K562 (cell line): ENCODE measurements around the gene CRHR1. TPM values are rescaled to one million over a fixed set of nuclear protein-coding genes. Genes with fewer than 3 reads are reported as not detected.
A peak's percentile ranks its signal among the peaks of the same experiment; 100 is the strongest.

ENCODE experiments used
- CHD4 ChIP-seq: fragments of 200-600 bp; sonication (generic); IDR thresholded peaks from 3 replicates; pipeline ENCODE4 v1.6.1; 2012; ENCODE audit warnings: low read depth, mild to moderate bottlenecking, mixed read lengths, low read length, inconsistent platforms; ENCODE audit not compliant: insufficient read depth, insufficient replicate concordance, poor library complexity, severe bottlenecking
- CXXC5 ChIP-seq: fragments of 250-450 bp; sonication (Bioruptor Pico); IDR thresholded peaks from 2 replicates; pipeline ENCODE4 v1.8.0; 2022; ENCODE audit warnings: inconsistent platforms, mild to moderate bottlenecking, moderate library complexity
- EP400 ChIP-seq: fragments of 450-650 bp; IDR thresholded peaks from 2 replicates; pipeline ENCODE4 v1.6.1; 2017; ENCODE audit warnings: antibody characterized with exemption, mild to moderate bottlenecking, moderate library complexity
- ETV1 ChIP-seq: fragments of 450-650 bp; conservative IDR thresholded peaks from 2 replicates; pipeline ENCODE4 v1.6.1; 2016; ENCODE audit warnings: missing genetic modification characterization, control low read depth, low read depth, missing compliant biosample characterization
- NELFE ChIP-seq: IDR thresholded peaks from 2 replicates; pipeline ENCODE4 v1.6.1; 2011; ENCODE audit warnings: mild to moderate bottlenecking; ENCODE audit not compliant: insufficient read depth, insufficient read length
- SMC3 ChIP-seq: conservative IDR thresholded peaks from 2 replicates; pipeline ENCODE4 v1.6.1; 2011; ENCODE audit warnings: low read depth, low read length, improper control_type of control experiment; ENCODE audit not compliant: insufficient read depth
- SRSF3 ChIP-seq: fragments of 200-400 bp; formaldehyde crosslinking; IDR thresholded peaks from 2 replicates; pipeline ENCODE4 v1.6.1; 2016; ENCODE audit warnings: mild to moderate bottlenecking, low read length, moderate library complexity; ENCODE audit not compliant: insufficient read depth
- WHSC1 ChIP-seq: IDR thresholded peaks from one replicate; pipeline ENCODE4 v1.6.1; 2012; ENCODE audit warnings: low read length, control low read depth, inconsistent platforms
- polyA plus RNA-seq, 8 experiments: library from polyadenylated mRNA; depleted of rRNA in 4 of 8; stranded (reverse) in 5 of 8; unstranded in 3 of 8; fragments of >200 nt; fragmentation: Nextera tagmentation in 2 of 8; fragmentation: Illumina TruSeq in 1 of 8; extraction: Ambion mirVana in 2 of 8; extraction: Trizol in 1 of 8; gene quantifications; 2 replicates each; pipeline versions ENCODE4 v1.2.1 to v1.2.3, GENCODE V29; 2011 to 2014; ENCODE audit warnings: inconsistent platforms in 1 of 8, missing spikeins in 1 of 8
- total RNA-seq, 7 experiments: library from RNA; depleted of rRNA in 6 of 7; stranded (reverse); fragments of >200 nt in 6 of 7; fragmentation: Illumina TruSeq in 2 of 7; extraction: Trizol in 2 of 7; gene quantifications; 2 replicates each; pipeline versions ENCODE4 v1.2.1 to v1.2.3, GENCODE V29; 2011 to 2021; ENCODE audit warnings: low replicate concordance in 1 of 7
- TF ChIP-seq, protein P1 (sequence below): fragments of 450-650 bp; IDR thresholded peaks from 2 replicates; pipeline ENCODE4 v1.6.1; 2017; ENCODE audit warnings: antibody characterized with exemption
- TF ChIP-seq, protein P2 (sequence below): fragments of 450-650 bp; IDR thresholded peaks from 2 replicates; pipeline ENCODE4 v1.6.1; 2016; ENCODE audit warnings: mild to moderate bottlenecking, moderate library complexity

CRHR1 gene
- total and polyA plus RNA-seq, 9 of the 15 experiments (the other 6 are each of a cell fraction or from before 2014, with no cell fraction given): 0.05 TPM; not detected in 8

DNA sequence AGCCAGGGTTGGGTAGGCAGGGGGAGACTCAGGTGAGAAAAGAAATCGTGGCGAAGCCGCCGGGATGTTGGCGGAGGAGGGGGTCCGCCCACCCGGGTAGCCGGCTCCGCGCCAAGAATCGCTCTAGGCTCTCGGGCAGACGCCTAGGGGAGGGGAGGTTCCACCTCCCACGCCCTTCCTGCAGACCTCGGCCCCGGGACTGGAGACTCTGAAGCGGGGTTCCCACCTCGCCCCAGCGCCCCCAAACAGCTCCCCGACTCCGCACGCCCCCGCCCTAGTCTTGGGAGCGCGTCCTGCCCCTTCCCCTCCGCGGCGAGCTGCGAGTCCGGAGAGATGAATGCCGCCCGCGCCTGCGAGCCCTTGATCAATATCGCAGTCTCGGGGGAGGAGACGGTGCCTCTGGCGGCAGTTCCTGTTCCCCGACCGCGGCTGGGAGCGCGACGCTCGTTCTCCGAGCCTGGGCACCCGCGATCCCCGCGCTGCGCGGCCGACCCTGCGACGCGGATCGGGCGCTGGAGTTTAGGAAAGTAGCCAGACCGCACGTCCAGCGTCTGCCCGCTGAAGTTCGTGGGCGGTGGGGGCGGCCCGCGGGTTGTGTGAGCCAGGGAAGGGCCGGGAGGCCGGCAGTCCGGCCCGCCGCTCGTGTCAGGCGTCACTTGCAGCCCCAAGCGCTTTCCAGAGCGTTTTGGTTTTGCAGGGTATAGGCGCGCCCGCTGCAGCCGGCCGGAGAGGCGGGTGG lies 790 bp downstream of the CRHR1 start (continued):
- TF ChIP-seq EP400: no peak
- TF ChIP-seq NELFE: no peak
- TF ChIP-seq, protein P1, sequence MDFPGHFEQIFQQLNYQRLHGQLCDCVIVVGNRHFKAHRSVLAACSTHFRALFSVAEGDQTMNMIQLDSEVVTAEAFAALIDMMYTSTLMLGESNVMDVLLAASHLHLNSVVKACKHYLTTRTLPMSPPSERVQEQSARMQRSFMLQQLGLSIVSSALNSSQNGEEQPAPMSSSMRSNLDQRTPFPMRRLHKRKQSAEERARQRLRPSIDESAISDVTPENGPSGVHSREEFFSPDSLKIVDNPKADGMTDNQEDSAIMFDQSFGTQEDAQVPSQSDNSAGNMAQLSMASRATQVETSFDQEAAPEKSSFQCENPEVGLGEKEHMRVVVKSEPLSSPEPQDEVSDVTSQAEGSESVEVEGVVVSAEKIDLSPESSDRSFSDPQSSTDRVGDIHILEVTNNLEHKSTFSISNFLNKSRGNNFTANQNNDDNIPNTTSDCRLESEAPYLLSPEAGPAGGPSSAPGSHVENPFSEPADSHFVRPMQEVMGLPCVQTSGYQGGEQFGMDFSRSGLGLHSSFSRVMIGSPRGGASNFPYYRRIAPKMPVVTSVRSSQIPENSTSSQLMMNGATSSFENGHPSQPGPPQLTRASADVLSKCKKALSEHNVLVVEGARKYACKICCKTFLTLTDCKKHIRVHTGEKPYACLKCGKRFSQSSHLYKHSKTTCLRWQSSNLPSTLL: no peak
- no peak for TF ChIP-seq WHSC1
- TF ChIP-seq CXXC5 (CRISPR knock-in tag): peak; percentile 74
- no peak for TF ChIP-seq CHD4
- TF ChIP-seq SMC3: no peak
- TF ChIP-seq, protein P2, sequence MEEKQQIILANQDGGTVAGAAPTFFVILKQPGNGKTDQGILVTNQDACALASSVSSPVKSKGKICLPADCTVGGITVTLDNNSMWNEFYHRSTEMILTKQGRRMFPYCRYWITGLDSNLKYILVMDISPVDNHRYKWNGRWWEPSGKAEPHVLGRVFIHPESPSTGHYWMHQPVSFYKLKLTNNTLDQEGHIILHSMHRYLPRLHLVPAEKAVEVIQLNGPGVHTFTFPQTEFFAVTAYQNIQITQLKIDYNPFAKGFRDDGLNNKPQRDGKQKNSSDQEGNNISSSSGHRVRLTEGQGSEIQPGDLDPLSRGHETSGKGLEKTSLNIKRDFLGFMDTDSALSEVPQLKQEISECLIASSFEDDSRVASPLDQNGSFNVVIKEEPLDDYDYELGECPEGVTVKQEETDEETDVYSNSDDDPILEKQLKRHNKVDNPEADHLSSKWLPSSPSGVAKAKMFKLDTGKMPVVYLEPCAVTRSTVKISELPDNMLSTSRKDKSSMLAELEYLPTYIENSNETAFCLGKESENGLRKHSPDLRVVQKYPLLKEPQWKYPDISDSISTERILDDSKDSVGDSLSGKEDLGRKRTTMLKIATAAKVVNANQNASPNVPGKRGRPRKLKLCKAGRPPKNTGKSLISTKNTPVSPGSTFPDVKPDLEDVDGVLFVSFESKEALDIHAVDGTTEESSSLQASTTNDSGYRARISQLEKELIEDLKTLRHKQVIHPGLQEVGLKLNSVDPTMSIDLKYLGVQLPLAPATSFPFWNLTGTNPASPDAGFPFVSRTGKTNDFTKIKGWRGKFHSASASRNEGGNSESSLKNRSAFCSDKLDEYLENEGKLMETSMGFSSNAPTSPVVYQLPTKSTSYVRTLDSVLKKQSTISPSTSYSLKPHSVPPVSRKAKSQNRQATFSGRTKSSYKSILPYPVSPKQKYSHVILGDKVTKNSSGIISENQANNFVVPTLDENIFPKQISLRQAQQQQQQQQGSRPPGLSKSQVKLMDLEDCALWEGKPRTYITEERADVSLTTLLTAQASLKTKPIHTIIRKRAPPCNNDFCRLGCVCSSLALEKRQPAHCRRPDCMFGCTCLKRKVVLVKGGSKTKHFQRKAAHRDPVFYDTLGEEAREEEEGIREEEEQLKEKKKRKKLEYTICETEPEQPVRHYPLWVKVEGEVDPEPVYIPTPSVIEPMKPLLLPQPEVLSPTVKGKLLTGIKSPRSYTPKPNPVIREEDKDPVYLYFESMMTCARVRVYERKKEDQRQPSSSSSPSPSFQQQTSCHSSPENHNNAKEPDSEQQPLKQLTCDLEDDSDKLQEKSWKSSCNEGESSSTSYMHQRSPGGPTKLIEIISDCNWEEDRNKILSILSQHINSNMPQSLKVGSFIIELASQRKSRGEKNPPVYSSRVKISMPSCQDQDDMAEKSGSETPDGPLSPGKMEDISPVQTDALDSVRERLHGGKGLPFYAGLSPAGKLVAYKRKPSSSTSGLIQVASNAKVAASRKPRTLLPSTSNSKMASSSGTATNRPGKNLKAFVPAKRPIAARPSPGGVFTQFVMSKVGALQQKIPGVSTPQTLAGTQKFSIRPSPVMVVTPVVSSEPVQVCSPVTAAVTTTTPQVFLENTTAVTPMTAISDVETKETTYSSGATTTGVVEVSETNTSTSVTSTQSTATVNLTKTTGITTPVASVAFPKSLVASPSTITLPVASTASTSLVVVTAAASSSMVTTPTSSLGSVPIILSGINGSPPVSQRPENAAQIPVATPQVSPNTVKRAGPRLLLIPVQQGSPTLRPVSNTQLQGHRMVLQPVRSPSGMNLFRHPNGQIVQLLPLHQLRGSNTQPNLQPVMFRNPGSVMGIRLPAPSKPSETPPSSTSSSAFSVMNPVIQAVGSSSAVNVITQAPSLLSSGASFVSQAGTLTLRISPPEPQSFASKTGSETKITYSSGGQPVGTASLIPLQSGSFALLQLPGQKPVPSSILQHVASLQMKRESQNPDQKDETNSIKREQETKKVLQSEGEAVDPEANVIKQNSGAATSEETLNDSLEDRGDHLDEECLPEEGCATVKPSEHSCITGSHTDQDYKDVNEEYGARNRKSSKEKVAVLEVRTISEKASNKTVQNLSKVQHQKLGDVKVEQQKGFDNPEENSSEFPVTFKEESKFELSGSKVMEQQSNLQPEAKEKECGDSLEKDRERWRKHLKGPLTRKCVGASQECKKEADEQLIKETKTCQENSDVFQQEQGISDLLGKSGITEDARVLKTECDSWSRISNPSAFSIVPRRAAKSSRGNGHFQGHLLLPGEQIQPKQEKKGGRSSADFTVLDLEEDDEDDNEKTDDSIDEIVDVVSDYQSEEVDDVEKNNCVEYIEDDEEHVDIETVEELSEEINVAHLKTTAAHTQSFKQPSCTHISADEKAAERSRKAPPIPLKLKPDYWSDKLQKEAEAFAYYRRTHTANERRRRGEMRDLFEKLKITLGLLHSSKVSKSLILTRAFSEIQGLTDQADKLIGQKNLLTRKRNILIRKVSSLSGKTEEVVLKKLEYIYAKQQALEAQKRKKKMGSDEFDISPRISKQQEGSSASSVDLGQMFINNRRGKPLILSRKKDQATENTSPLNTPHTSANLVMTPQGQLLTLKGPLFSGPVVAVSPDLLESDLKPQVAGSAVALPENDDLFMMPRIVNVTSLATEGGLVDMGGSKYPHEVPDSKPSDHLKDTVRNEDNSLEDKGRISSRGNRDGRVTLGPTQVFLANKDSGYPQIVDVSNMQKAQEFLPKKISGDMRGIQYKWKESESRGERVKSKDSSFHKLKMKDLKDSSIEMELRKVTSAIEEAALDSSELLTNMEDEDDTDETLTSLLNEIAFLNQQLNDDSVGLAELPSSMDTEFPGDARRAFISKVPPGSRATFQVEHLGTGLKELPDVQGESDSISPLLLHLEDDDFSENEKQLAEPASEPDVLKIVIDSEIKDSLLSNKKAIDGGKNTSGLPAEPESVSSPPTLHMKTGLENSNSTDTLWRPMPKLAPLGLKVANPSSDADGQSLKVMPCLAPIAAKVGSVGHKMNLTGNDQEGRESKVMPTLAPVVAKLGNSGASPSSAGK: peak; percentile 41; the same call in 1 of the 2 replicates
- no peak for TF ChIP-seq SRSF3
- no peak for TF ChIP-seq ETV1 (tag)
